OCI-LY7 (cell line): ENCODE results near the gene SLC6A5. TPM values are rescaled to one million over a fixed set of nuclear protein-coding genes. Genes with fewer than 3 reads are reported as not detected.

Experiments
- BruUV-seq: library from RNA; stranded (reverse); fragments of 400-500 nt; replicated peaks from 2 replicates; lab custom pipeline; 2021; lab: Mats Ljungman, UMichigan
- CTCF ChIA-PET: fragments of 300-600 bp; sonication (Branson Sonifier 250); formaldehyde crosslinking; loops from one replicate; lab custom pipeline; 2022; ENCODE audit warnings: antibody characterized with exemption; ENCODE audit not compliant: unreplicated experiment; lab: Charles Lee
- POLR2A ChIA-PET: fragments of 300-600 bp; sonication (Branson Sonifier 250); formaldehyde crosslinking; loops from one replicate; lab custom pipeline; 2022; ENCODE audit warnings: antibody characterized with exemption; lab: Charles Lee
- DNase-seq: peaks from one replicate; pipeline ENCODE4 v3.0.0-alpha.2; 2015; ENCODE audit warnings: low spot score
- H2AFZ ChIP-seq: fragments of 200-600 bp; sonication (generic), shearing (Covaris generic); 2 replicates; pipeline ENCODE4 v1.6.1; 2014; ENCODE audit warnings: mild to moderate bottlenecking, antibody characterized with exemption, low read length, moderate library complexity
- H3K27ac ChIP-seq: fragments of 200-600 bp; sonication (generic); 2 replicates; pipeline ENCODE4 v1.5.1; 2014; ENCODE audit warnings: mixed run types, low read depth, mild to moderate bottlenecking, moderate library complexity, low read length, inconsistent platforms; ENCODE audit not compliant: poor library complexity, severe bottlenecking
- H3K36me3 ChIP-seq: fragments of 200-600 bp; sonication (generic); 2 replicates; pipeline ENCODE4 v1.6.1; 2014; ENCODE audit warnings: mild to moderate bottlenecking, antibody characterized with exemption, low read length, moderate library complexity, mixed read lengths; ENCODE audit not compliant: insufficient read depth
- H3K4me1 ChIP-seq: fragments of 200-600 bp; sonication (generic); 2 replicates; pipeline ENCODE4 v1.5.1; 2014; ENCODE audit warnings: mild to moderate bottlenecking, low read length; ENCODE audit not compliant: insufficient read depth, poor library complexity, severe bottlenecking
- H3K4me2 ChIP-seq: fragments of 200-600 bp; sonication (generic); 2 replicates; pipeline ENCODE4 v1.6.1; 2014; ENCODE audit warnings: mild to moderate bottlenecking, low read length
- H3K4me3 ChIP-seq: fragments of 200-600 bp; sonication (generic); 2 replicates; pipeline ENCODE4 v1.5.1; 2014; ENCODE audit warnings: mild to moderate bottlenecking, low read depth, low read length; ENCODE audit not compliant: poor library complexity, severe bottlenecking
- H3K79me2 ChIP-seq: fragments of 200-600 bp; sonication (generic); 2 replicates; pipeline ENCODE4 v1.6.1; 2016; ENCODE audit warnings: low read depth, mild to moderate bottlenecking, low read length, moderate library complexity, mixed read lengths; ENCODE audit not compliant: insufficient read depth
- H3K9me2 ChIP-seq: fragments of 200-600 bp; sonication (generic); 2 replicates; pipeline ENCODE4 v1.6.1; 2016; ENCODE audit warnings: mild to moderate bottlenecking, low read length, mixed read lengths; ENCODE audit not compliant: insufficient read depth
- H3K9me3 ChIP-seq: fragments of 200-600 bp; sonication (generic); 2 replicates; pipeline ENCODE4 v1.6.1; 2014; ENCODE audit warnings: mild to moderate bottlenecking, mixed run types, low read length, mixed read lengths
- H4K20me1 ChIP-seq: fragments of 200-600 bp; sonication (generic); 2 replicates; pipeline ENCODE4 v1.6.1; 2014; ENCODE audit warnings: mild to moderate bottlenecking, antibody characterized with exemption, low read length, moderate library complexity, mixed read lengths; ENCODE audit not compliant: insufficient read depth
- EZH2phosphoT487 ChIP-seq: fragments of 200-600 bp; sonication (generic); IDR thresholded peaks from 2 replicates; pipeline ENCODE4 v1.6.1; 2018; ENCODE audit warnings: low read depth, borderline replicate concordance, mild to moderate bottlenecking, mixed run types, antibody characterized with exemption, low read length, moderate library complexity, mixed read lengths
- intact Hi-C: fragments of 100-400 bp; cut with micrococcal nuclease; formaldehyde crosslinking; loops from one replicate; pipeline ENCODE4 v1.10.0; 2022; ENCODE audit not compliant: unreplicated experiment
- total RNA-seq, 2 experiments: library from RNA; depleted of rRNA in 1 of 2; stranded (reverse); fragments of >200 nt in 1 of 2; shearing (Covaris generic) in 1 of 2; gene quantifications; 2 replicates each; pipeline ENCODE4 v1.2.3, GENCODE V29; 2014 to 2022
- TF ChIP-seq, protein P1 (sequence below): fragments of 200-600 bp; sonication (generic); conservative IDR thresholded peaks from 2 replicates; pipeline ENCODE4 v1.5.1; 2014; ENCODE audit warnings: mild to moderate bottlenecking, antibody characterized with exemption, low read length, moderate library complexity, mixed read lengths

SLC6A5 gene
- total RNA-seq, 2 experiments from 2014 or later = not detected

DNA sequence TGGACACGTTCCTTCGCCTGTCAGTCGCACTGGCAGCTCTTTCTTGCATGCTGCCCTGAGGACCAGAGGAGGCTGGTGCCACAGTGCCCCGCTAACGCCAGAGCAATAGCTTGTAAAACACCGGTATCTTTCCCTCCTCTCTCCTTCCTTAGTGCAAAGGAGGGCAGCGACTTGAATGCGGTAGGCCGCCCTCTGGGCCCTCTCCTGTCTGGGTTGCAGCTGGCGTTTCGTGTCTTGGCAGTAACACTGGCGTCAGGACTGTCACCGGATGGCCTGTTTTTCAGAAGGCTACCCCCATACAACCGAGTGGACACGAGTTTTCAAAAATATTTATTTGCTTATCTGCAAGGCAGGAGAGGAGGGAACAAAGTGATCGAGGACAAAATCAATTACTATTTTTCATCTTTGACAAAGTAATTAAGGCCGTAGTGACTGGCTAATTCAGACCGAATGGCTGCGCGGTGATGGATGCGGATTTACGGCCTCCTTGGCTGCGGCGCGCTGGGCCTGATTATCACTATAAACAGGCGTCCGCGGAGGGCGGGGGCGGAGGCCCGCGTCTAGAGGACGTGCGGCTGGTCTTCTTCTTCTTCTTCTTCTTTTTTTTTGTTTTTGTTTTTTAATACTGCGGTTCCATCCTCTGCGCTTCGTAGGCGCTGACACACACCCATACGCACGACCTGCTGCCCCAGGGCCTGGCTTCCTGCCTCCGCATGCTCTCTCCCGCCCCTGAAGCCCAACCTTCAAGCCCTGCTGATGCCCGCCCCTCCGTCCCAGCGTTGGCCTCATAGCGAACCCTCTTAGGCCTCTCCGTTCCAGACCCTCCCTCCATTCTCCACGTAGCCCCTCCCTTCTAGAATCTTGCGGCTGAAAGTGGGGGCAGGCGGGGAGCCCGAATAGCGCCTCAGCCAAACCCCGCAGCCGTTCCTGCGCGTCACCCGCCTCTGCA lies 2.9 kb upstream of the SLC6A5 start:
- intact Hi-C loops = no loop called here
- H3K9me3 ChIP-seq = no peaks in the 10 kb centered on the region
- H3K4me2 ChIP-seq = no peak overlapping the region
- DNase-seq = no peak
- no peaks in the 10 kb centered on the region for H3K4me1 ChIP-seq
- no peak overlapping the region for H2AFZ ChIP-seq
- TF ChIP-seq, protein P1, sequence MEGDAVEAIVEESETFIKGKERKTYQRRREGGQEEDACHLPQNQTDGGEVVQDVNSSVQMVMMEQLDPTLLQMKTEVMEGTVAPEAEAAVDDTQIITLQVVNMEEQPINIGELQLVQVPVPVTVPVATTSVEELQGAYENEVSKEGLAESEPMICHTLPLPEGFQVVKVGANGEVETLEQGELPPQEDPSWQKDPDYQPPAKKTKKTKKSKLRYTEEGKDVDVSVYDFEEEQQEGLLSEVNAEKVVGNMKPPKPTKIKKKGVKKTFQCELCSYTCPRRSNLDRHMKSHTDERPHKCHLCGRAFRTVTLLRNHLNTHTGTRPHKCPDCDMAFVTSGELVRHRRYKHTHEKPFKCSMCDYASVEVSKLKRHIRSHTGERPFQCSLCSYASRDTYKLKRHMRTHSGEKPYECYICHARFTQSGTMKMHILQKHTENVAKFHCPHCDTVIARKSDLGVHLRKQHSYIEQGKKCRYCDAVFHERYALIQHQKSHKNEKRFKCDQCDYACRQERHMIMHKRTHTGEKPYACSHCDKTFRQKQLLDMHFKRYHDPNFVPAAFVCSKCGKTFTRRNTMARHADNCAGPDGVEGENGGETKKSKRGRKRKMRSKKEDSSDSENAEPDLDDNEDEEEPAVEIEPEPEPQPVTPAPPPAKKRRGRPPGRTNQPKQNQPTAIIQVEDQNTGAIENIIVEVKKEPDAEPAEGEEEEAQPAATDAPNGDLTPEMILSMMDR = no peak
- no peak for TF ChIP-seq EZH2phosphoT487
- no peaks in the 10 kb centered on the region for H3K79me2 ChIP-seq
- ChIA-PET CTCF (no interaction called here), POLR2A (interaction anchor here (0.7 kb wide), 1 partner anchor 12 kb away, joined by 3 read pairs; no protein-coding TSS in a partner anchor)
- H3K4me3 ChIP-seq = no peak overlapping the region
- H4K20me1 ChIP-seq = no peaks in the 10 kb centered on the region
- H3K27ac ChIP-seq = no peak overlapping the region
- no peaks in the 10 kb centered on the region for H3K9me2 ChIP-seq
- no TSS peak for BruUV-seq
- H3K36me3 ChIP-seq = no peaks in the 10 kb centered on the region

DNA sequence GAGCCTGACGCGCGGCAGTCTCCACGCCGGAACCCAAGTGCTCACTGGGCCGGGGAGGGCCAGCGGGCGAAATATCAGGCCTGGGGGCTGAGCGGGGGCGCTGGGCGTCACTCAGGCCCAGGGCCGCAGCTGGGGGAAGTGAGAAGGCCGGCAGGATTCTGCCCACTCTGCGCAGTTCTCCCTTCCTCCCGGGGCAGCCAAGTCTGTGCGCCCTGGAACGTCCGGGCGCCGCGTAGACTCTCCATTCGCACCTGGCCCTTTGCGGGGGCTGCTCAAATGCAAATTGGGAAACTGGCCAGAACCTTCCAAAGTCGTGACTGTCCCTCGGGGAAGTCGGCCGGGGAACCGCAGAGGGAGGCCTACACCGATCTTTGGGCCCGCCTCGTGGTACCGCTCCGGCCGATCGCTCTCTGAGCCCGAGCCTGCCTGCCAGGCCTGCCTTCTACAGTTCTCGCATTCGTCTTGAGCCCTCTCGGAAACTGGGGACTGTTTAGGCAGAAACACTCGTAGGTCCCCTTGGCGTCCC lies 2.2 kb upstream of the SLC6A5 start:
- no peak for DNase-seq
- no peaks in the 10 kb centered on the region for H3K4me1 ChIP-seq
- H3K9me2 ChIP-seq = no peaks in the 10 kb centered on the region
- H2AFZ ChIP-seq = no peak overlapping the region
- ChIA-PET CTCF (no interaction called here), POLR2A (no interaction called here)
- BruUV-seq = no TSS peak
- intact Hi-C loops = no loop called here
- H3K79me2 ChIP-seq = no peaks in the 10 kb centered on the region
- H3K27ac ChIP-seq = no peak overlapping the region
- no peak overlapping the region for H3K4me3 ChIP-seq
- H3K9me3 ChIP-seq = no peaks in the 10 kb centered on the region
- no peak for TF ChIP-seq EZH2phosphoT487
- TF ChIP-seq, protein P1 = no peak
- no peaks in the 10 kb centered on the region for H4K20me1 ChIP-seq
- no peak overlapping the region for H3K4me2 ChIP-seq
- no peaks in the 10 kb centered on the region for H3K36me3 ChIP-seq
